GM12875 (cell line): ENCODE measurements around the gene ADPRHL1.

ENCODE experiments used
- H3K4me3 ChIP-seq: one replicate; pipeline ENCODE4 v1.5.1; 2011; ENCODE audit warnings: low read depth, low read length, control low read depth
- CTCF ChIP-seq: IDR thresholded peaks from 2 replicates; pipeline ENCODE4 v1.5.1; 2011; ENCODE audit warnings: low read depth, mild to moderate bottlenecking, control low read depth, inconsistent platforms, low read length, moderate library complexity, borderline replicate concordance; ENCODE audit not compliant: insufficient read depth

Gene ADPRHL1

GRCh38 chr13:113452942-113453901, at the start of gene ADPRHL1:
TSS of gene ADPRHL1 (minus strand) at chr13:113453488. CDS start at chr13:113453437, 51 bp downstream.
- H3K4me3 ChIP-seq, result no peak within 1 kb of the TSS
- no peak for TF ChIP-seq CTCF

- TF ChIP-seq CTCF, result no peak
- no peak overlapping the region for H3K4me3 ChIP-seq
Observed at GRCh38 chr13:113502686-113503085, 49.4 kb upstream of the ADPRHL1 start.

- no peak overlapping the region for H3K4me3 ChIP-seq
- no peak for TF ChIP-seq CTCF
Observed at GRCh38 chr13:113500530-113501265, 47.4 kb upstream of the ADPRHL1 start.

GRCh38 chr13:113499936-113500335, 46.6 kb upstream of the ADPRHL1 start:
- H3K4me3 ChIP-seq, result no peak overlapping the region
- no peak for TF ChIP-seq CTCF

- no peak overlapping the region for H3K4me3 ChIP-seq
- no peak for TF ChIP-seq CTCF
Observed at GRCh38 chr13:113498905-113499304, 45.6 kb upstream of the ADPRHL1 start.

GRCh38 chr13:113497217-113497616, 43.9 kb upstream of the ADPRHL1 start:
- H3K4me3 ChIP-seq, result no peak overlapping the region
- no peak for TF ChIP-seq CTCF
